Esophagus muscularis mucosa (tissue), 4 donors: ENCODE results near the gene SAE1. TPM values are rescaled to one million over a fixed set of nuclear protein-coding genes. Genes with fewer than 3 reads are reported as not detected.
A peak's percentile ranks its signal among the peaks of the same experiment; 100 is the strongest.
"Not testable (repeated sequence)": the region's sequence is repeated elsewhere in the genome, so short reads cannot be mapped to it uniquely, and the experiment has no call there.

ENCODE experiments used
- DNase-seq: peaks from one replicate; pipeline ENCODE4 v3.0.0-alpha.2; 2017; ENCODE audit errors: extremely low spot score
- H3K27ac ChIP-seq, 4 donors: fragments of 200-600 bp; sonication (generic); replicated peaks in 1 of 4; 1 replicate in 3 of 4; 2 replicates in 1 of 4; pipeline ENCODE4 v1.5.1; 2016 to 2019; ENCODE audit warnings: mild to moderate bottlenecking in 1 of 4
- H3K27me3 ChIP-seq, 4 donors: fragments of 200-600 bp; sonication (generic); one replicate each; pipeline versions ENCODE4 v1.5.1 to v1.6.0; 2016 to 2019
- H3K36me3 ChIP-seq, 4 donors: fragments of 200-600 bp; sonication (generic); one replicate each; pipeline ENCODE4 v1.5.1; 2016 to 2019
- H3K4me1 ChIP-seq, 4 donors: fragments of 200-600 bp; sonication (generic); one replicate each; pipeline ENCODE4 v1.5.1; 2016 to 2019
- H3K4me3 ChIP-seq, 4 donors: fragments of 200-600 bp; sonication (generic); 1 replicate in 2 of 4; 2 replicates in 2 of 4; pipeline ENCODE4 v1.5.1; 2016 to 2019; ENCODE audit warnings: mild to moderate bottlenecking in 4 of 4, moderate library complexity in 1 of 4
- H3K9me3 ChIP-seq, 4 donors: fragments of 200-600 bp; sonication (generic); 1 replicate in 3 of 4; 2 replicates in 1 of 4; pipeline ENCODE4 v1.5.1; 2016 to 2019
- CTCF ChIP-seq, 3 experiments: fragments of 200-600 bp in 2 of 3; fragments of 450-650 bp in 1 of 3; sonication (generic) in 2 of 3; IDR thresholded peaks; one replicate each; pipeline ENCODE4 v1.5.1; 2017 to 2019; ENCODE audit warnings: antibody characterized with exemption in 3 of 3, mild to moderate bottlenecking in 2 of 3, moderate library complexity in 1 of 3
- EP300 ChIP-seq: sonication (generic); formaldehyde crosslinking; IDR thresholded peaks from one replicate; pipeline ENCODE4 v1.6.1; 2017; ENCODE audit warnings: antibody characterized with exemption
- POLR2A ChIP-seq: fragments of 450-650 bp; IDR thresholded peaks from one replicate; pipeline ENCODE4 v1.6.1; 2017; ENCODE audit warnings: antibody characterized with exemption, moderate library complexity, mild to moderate bottlenecking, low read depth
- POLR2AphosphoS5 ChIP-seq, 2 donors: sonication (generic); formaldehyde crosslinking; IDR thresholded peaks; one replicate each; pipeline ENCODE4 v1.6.1; 2017; ENCODE audit warnings: antibody characterized with exemption in 2 of 2
- WGBS: methylation state at CpG from one replicate; pipeline ENCODE4 v1.1.5; 2018; 5-methylcytosine and 5-hydroxymethylcytosine counted together
- intact Hi-C: fragments of 100-400 bp; cut with DNase I; formaldehyde crosslinking; loops from one replicate; pipeline ENCODE4 v1.15.1; 2023
- total RNA-seq, 4 donors: library from RNA; depleted of rRNA; stranded (reverse); fragments of >200 nt; gene quantifications; one replicate each; pipeline versions ENCODE4 v1.1.0 to v1.2.1, GENCODE V29; 2016

Gene SAE1
- total RNA-seq, 4 donors from 2014 or later = 130 to 143 (median 136) TPM

- no peak overlapping the region for H3K27ac ChIP-seq
- 75% methylated on average over 2 of the region's 2 CpGs for WGBS
- peaks cover 0 to 9% (median 2%) of the 10 kb centered on the region in 4 donors for H3K36me3 ChIP-seq
- intact Hi-C loops = no loop called here
- H3K4me3 ChIP-seq = no peak overlapping the region
- DNase-seq = no peak
- H3K27me3 ChIP-seq = no peaks in the 10 kb centered on the region
- TF ChIP-seq POLR2AphosphoS5 (IDR thresholded peaks at IDR 0.05) (no peak), CTCF (IDR thresholded peaks at IDR 0.05) (no peak), EP300 (no peak), POLR2A (no peak)
- peaks cover 13 to 66% (median 51%) of the 10 kb centered on the region in 4 donors for H3K4me1 ChIP-seq
- H3K9me3 ChIP-seq = no peaks in the 10 kb centered on the region
Measured at GRCh38 chr19:47134545-47134944, 3.9 kb downstream of the SAE1 start.

DNA sequence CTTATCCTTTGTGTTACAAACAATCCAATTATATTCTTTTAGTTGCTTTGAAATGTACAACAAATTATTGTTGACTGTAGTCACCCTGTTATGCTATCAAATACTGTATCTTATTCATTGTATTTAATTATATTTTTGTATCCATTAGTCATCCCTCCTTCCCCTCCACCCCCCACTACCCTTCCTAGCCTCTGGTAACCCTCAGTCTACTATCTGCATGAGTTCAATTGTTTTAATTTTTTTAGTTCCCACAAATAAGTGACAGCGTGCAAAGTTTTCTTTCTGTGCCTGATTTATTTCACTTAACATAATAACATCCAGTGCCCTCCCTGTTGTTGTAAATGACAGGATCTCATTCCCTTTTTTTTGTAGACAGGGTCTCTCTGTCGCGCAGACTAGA is 4.5 kb downstream of the SAE1 start:
- no peaks in the 10 kb centered on the region for H3K27me3 ChIP-seq
- H3K4me1 ChIP-seq = peaks cover 13 to 69% (median 50%) of the 10 kb centered on the region in 4 donors
- no peak for DNase-seq
- no peak overlapping the region for H3K27ac ChIP-seq
- H3K36me3 ChIP-seq = peaks cover 0 to 9% (median 2%) of the 10 kb centered on the region in 4 donors
- intact Hi-C loops = no loop called here
- TF ChIP-seq EP300 (no peak), CTCF (IDR thresholded peaks at IDR 0.05) (no peak), POLR2A (no peak), POLR2AphosphoS5 (IDR thresholded peaks at IDR 0.05) (no peak)
- 81% methylated on average over 3 of the region's 3 CpGs for WGBS
- no peaks in the 10 kb centered on the region for H3K9me3 ChIP-seq
- H3K4me3 ChIP-seq = no peak overlapping the region

DNA sequence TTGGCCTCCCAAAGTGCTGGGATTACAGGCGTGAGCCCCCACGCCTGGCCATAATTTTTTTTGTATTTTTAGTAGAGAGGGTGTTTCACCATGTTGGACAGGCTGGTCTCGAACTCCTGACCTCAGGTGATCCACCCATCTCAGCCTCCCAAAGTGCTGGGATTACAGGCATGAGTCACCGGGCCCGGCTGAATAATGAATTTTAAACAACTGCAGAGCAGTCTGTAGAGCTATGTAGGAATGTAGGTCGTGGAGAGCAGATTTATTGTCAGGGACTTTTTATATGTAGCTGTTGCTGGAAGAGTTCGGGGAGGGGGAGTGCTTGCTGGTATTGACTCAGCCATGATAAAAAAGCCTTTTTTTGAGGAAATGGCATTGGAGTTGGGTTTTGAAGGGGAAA is 10.6 kb downstream of the SAE1 start:
- H3K9me3 ChIP-seq, H3K4me3 ChIP-seq, H3K27me3 ChIP-seq, DNase-seq, intact Hi-C loops: not testable (repeated sequence)
- peak in 1 of 2 donors; percentile 22 for TF ChIP-seq POLR2AphosphoS5 (IDR thresholded peaks at IDR 0.05)
- Histone ChIP-seq H3K27ac (peak overlapping the region; percentile 78 to 86 (median 80)), H3K36me3 (peaks cover 16 to 39% (median 28%) of the 10 kb centered on the region in 4 donors), H3K4me1 (peaks cover 0 to 61% (median 46%) of the 10 kb centered on the region in 4 donors)
- WGBS = 41% methylated on average over 7 of the region's 7 CpGs

- no peak for DNase-seq
- H3K9me3 ChIP-seq = no peaks in the 10 kb centered on the region
- no peaks in the 10 kb centered on the region for H3K27me3 ChIP-seq
- peaks cover 16 to 43% (median 32%) of the 10 kb centered on the region in 4 donors for H3K36me3 ChIP-seq
- H3K27ac ChIP-seq = peak overlapping the region; percentile 78 to 86 (median 80)
- intact Hi-C loops = no loop called here
- peaks cover 0 to 61% (median 46%) of the 10 kb centered on the region in 4 donors for H3K4me1 ChIP-seq
- no peak for TF ChIP-seq CTCF (IDR thresholded peaks at IDR 0.05)
- TF ChIP-seq POLR2AphosphoS5 (IDR thresholded peaks at IDR 0.05) = no peak
- no peak for TF ChIP-seq POLR2A
- TF ChIP-seq EP300 = no peak
- no peak overlapping the region for H3K4me3 ChIP-seq
Measured at GRCh38 chr19:47141695-47142094, 11.1 kb downstream of the SAE1 start.

- intact Hi-C loops = no loop called here
- Histone ChIP-seq H3K27me3 (no peaks in the 10 kb centered on the region), H3K27ac (peak overlapping the region; percentile 78 to 86 (median 80)), H3K36me3 (peaks cover 16 to 49% (median 41%) of the 10 kb centered on the region in 4 donors), H3K4me1 (peaks cover 0 to 57% (median 46%) of the 10 kb centered on the region in 4 donors), H3K9me3 (no peaks in the 10 kb centered on the region), H3K4me3 (no peak overlapping the region)
- TF ChIP-seq CTCF (IDR thresholded peaks at IDR 0.05) (no peak), POLR2AphosphoS5 (IDR thresholded peaks at IDR 0.05) (no peak), POLR2A (no peak), EP300 (no peak)
- 74% methylated on average over 5 of the region's 5 CpGs for WGBS
- DNase-seq = no peak
Measured at GRCh38 chr19:47142779-47143178, 12.1 kb downstream of the SAE1 start.
